Iris pigment epithelial cell (primary cell): ENCODE results near the gene GRK3.
"Not testable (repeated sequence)": the region's sequence is repeated elsewhere in the genome, so short reads cannot be mapped to it uniquely, and the experiment has no call there.

Experiments used
- DNase-seq: peaks from one replicate; pipeline ENCODE4 v3.0.0-alpha.2; 2011; ENCODE audit warnings: low read depth

The GRK3 gene

DNA sequence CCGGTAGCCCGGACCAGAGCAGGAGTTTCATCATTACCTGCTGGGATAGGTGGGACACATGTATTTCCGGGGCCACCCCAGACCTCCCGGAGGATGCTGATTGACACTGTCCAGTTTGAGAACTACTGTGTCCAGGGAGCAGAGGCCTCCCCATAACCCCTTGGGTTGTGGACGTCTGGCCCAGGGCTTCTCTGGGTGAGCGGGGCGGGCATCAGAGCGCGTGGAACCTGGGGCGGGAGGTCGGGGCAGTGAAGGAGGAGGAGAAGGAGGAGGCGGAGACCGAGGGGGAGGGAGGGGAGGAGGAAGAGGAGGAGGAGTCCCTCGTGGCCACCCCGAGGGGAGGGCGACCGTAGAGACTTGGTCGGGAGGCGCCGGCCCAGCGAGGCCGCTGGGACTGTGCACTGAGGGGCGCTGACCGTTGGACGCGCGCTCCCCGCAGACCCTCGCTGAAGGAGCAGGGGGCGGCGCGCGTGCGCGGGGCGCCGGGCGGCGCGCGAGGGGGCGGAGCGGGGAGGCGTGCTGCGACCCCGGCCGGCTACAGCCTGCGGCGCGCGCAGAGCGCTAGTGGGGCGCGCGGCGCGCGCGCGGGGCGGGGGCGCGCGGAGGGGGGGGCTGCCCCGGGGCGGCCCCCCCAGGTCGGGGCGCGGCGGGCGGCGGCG, at the start of gene GRK3:
Gene GRK3 (plus strand): TSS at position 356 of the 659 bp plus-strand sequence. CDS start 366 bp downstream, outside the sequence.
- DNase-seq: peak; percentile 25

DNA sequence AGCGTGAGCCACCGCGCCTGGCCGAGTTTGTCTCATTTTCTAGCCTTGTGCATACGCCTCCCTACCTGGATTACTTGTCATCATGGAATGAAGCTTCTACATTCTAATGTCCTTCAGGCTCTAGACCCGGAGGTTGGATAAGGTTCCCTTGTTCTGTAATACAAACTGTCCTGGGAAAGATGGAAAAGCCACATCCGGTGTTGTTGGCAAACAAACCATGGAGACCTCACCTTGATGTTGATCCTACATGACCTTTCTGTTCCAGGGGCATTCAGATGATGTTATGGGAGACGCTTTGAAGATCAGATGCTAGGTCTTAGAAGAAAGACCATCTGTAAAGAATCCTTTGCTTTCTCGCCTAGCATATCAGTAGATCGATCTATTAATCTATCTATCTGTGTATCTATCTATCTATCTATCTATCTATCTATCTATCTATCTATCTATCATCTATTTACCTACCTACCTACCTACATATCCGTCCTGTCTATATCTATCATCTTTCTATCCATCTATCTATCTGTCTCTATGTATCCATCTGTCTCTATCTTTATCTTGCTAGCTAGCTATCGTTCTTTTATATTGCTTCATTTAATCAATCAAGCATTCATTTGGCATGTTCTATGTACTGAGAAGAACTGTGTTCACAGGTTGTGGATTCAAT, 46.3 kb upstream of the GRK3 start:
- no peak for DNase-seq

DNA sequence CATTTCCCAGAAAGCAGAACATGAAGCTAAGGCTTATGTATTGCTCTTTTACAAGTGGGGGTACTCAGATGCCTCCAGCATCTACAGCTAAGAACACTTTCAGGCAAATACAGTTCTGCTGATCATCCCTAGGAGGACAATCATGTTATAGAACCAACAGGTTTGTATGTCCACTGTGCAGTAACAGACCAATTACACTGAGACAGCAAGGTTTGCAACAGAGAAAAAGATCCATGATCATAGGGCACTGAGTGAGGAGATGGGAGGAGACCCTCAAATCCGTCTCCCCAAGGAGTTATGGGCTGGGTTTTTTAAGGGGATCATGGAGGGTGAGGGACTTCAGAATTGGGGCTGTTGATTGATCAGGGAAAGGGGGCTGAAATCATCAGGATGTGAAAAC, 39.1 kb upstream of the GRK3 start:
- DNase-seq: no peak

DNA sequence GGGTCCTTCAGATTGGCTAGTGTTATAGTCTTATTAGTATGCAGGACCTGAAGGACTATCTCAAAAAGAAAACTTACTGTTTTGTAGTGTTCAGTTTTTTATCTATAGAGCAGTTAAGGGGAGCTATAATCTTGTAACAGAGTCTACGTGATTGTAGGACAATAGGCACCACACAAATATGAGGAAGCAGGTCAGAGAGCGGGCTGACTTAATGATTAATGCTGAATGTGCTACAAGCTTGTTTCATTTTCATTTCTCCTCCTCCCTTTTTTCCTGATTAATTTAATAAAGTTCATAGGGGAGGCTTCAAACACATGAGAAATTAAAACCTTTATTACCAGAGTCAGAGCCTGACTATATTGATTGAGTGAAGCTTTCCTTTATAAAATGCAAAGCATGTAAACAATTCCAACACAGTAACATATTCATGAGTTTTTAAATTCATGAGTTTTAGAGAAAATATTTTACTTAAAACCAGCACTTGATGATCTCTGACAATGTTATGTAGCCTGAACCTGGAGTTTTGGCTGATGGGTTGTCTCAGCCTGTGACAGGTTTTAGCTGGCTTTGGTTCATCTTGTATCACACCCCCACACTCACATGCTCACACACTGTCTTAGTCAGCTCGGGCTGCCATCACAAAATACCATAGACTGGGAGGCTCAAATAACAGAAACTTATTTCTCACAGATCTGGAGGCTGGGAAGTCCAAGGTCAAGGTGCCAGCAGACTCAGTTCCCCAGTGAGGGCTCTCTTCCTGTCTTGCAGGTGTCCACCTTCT, 38.5 kb upstream of the GRK3 start:
- DNase-seq: peak; percentile 54

DNA sequence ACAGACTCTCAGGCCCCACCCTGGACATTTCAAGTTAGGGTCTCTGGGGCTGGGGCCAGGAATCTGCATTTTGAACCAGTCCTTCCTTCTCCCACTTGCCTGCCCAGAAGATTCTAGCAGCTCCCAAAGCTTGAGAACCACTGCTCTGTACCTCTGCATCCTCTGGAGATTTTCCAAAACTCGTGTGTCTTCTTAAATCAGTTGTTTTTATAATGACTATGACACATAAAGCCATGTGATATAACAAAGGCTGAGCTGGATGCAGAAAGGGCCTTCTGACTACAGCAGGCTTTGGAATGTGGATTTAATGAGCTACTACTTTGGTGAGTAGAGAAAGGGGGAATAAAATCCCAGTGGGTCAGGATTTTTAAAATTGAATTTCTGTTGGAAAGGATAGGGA, 37.5 kb upstream of the GRK3 start:
- peak; percentile 69 for DNase-seq

DNA sequence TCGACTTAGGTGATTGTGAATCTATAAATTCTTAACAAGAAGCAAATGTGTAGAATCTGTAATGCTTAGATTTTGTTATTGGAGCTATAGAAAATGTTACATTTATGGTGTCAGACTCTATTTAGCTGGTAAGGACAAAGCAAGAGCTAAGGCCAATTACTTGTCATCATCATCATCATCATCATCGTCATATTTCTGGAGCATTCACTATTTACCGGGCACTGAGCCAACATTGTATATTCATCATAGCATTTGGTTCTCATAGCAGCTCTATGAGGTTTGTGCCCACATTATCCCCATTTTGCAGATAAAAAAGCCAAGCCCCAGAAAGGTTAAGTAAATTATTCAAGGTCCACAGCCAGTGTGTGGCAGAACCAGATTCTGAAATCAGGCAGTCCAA, 36.4 kb upstream of the GRK3 start:
- DNase-seq: peak; percentile 38

DNA sequence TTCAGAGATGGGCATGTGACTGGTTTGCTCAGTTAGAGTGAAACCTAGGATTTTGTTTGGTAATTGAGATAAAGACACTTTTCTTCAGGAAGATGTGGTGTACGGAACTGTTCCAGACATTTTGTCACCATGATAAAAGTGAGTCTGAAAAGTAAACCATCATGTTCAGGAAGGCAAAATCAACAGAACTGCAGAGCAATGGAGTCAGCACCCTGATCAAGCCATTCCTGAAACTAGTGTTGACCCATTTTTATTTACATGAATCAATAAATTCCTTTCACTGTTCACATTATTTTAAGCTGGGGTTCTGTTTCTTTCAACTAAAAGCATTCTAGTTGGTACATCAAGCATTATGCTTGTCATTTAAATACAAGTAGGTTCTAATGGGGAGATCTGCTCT, 35.4 kb upstream of the GRK3 start:
- DNase-seq: not testable (repeated sequence)

DNA sequence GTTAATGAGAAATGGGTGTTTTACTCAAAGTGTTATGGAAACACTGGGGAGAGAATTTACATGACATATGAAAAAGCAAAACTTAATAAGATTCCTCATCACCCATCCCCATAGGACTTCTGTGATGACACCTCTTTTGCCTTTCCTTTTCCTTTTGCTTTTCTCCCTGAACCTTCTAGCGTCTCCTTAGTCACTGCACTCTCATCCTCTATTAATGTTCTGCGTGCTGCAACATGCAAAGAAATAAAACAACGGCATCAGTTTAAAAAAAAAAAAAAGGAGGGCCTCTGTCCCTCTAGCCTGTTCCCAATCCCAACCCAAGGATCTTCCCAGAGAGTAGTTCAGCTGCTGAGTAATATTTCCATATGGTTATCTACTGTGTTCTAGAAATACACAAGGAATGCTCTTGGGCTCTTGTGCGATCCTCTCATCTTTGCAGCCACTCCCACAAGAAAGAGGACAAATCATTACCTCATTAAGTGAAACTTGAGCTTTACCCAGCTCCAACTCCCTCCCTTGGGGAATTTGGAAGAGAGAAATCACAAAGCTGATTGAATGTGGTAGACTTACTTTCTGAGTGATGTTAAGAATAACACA, 34.8 kb upstream of the GRK3 start:
- not testable (repeated sequence) for DNase-seq

DNA sequence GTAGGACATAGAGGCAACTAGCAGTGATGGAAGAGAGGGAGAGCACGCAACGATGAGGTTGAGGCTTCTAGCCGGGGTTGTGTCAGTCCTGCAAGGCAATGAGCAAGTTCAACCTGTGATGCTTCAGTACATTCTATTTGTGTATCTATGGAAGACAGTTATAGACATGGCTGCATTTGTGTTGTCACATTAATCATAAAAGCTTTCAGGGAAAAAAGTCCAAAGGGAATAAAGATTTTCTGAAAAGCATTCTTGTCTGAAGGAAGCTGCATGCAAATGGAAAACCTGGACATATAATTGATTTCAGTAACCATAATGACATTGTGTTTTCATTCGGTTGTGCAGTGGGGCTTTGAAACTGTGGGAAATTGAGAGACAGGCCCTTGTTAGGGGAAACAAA, 32.8 kb upstream of the GRK3 start:
- DNase-seq: not testable (repeated sequence)

DNA sequence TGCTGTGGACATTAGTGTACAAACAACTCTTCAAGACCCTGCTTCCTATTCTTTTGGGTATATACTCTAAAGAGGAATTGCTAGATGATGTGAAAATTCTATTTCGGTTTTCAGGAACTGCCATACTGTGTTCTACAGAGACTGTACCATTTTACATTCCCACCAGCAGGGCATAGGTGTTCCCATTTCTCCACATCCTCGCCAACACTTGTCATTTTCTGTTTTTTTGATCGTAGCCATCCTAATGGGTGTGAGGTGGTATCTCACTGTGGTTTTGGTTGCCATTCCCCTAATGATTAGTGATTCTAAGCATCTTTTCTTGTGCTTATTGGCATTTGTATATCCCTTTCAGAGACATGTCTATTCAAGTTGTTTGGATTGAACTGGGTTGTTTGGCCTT, 29.8 kb upstream of the GRK3 start:
- DNase-seq: no peak

DNA sequence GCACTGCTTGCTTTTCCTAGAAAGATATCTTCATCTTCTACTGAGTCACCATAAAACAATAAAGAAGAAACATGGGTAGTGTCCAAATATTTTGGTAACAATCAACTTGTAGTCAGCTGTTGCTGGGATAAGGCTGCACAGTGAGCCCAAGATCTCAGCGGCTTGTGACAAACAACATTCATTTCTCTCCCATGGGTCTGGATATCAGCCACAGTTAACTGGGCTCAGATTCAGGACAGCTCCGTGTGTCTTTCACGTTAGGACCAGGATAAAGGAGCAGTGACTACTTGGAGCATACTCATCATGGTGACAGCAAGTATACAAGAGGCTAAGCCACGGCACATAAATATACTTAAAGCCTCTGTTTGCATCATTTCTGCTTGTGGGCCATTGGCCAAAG, 27.9 kb upstream of the GRK3 start:
- no peak for DNase-seq

DNA sequence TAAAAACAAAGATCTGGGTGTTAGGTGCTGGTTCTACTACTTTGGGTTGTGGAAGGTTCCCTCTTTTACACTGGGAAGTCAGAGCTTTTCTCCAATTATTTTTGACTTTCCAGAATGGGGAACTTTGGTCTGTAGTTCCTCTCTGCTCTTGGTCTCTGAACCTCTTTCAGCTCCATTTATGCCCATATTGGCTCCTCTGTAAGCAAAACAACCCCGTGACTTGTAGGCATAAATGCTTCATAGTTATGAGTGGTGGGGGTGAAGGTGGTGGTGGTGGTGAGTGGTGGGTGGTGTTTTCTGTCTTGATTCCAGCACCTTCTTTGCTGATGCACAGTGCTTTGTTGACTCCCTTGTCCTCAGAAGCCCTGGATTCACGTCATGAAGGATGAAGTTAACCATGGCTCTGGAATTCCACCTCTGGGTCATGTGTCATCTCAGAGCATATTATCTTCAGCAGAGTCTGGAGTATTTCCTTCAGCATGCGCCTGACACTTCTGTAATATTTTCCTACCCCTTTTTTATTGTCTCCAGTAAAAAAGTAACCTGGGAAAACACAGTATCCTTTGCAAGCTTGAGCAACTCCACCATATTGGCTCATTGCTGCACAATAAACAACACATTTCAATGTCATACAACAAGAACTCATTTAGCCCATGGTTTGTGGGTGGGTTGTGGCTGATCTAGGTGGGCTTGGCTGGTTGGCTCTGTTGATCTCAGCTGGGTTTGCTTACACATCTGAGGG, 24.1 kb upstream of the GRK3 start:
- DNase-seq: no peak

DNA sequence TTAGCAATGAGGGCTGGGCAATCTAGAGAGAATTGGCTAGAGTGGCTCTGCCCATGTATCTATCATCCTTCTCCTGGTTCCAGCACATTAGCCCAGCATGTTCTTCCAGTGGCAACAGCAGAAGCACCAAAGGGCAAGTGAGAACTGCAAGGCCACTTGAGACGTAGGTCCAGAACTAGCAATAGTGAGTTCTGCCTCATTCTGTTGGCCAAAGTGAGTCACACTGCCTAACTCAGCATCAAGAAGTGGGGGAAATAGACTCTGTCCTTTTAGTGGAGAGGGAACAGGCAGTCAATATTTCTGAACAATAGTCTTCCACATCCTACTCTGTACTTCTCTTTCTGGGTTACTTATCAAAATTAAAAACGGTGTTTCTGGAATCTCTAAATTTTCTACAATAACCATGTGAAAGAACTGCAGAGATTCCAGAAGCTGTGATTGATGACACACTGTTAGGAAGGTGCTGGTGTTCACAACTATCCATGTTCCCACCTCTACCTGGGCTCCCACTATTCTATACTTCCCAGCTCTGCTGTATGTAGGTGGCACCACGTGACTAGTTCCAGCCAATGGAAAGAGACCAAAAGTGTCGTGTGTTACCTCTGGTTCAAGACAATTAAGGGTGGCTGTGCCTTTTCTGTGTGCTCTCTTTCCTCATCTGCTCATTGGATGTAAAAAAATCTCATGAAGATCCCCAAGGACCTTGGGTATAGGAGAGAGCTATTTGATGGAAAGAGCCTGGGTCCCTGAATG, 23.4 kb upstream of the GRK3 start:
- DNase-seq: no peak

DNA sequence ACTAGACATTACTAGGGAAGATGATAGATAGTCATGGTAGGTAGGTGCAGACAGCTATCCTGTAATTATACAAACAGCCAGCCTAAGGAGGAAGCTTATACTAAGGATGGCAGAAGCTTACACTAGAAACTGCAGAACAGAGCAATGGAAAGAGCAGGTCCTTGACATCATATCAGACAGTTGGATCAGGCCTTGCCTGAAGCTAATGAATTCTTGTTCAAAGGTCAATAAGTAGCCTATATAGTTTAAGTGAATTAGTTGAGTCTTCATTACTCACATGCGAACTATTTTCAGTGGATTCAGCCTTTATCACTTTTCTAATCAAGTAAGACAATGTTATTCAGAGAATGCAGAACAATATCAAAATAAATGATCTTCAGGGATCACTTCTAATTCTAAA, 22.3 kb upstream of the GRK3 start:
- no peak for DNase-seq

DNA sequence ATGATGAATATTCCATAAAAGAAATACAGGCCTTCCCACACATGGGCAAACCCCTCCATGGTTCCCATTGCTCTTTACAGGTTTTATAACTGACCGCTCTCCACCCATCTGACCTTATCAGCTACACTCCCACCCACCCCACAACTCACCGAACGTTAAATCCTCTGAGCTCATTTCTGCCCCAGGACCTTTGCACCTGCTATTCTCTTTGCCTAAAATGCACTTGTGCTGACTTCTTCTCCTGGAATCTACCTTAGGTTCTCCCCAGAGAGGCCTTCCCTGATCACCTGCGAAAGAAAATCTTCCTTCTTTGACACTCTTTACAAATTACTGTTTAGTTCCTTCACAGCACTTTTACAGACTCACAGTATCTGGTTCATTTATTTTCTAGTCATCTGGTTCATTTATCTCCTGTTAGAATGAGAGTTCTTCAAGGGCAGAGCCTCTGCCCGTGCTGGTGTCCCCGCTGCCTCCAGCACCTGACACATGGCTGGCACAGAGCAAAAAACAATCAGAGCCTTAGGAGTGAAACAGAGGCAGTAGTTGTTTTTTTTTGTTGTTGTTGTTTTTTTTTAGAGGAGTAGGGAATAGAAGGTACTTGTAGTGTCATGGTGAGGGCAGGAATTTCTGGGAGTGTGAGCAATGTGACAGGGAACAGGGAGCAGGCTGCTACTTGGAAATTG, 21.6 kb upstream of the GRK3 start:
- DNase-seq: no peak

DNA sequence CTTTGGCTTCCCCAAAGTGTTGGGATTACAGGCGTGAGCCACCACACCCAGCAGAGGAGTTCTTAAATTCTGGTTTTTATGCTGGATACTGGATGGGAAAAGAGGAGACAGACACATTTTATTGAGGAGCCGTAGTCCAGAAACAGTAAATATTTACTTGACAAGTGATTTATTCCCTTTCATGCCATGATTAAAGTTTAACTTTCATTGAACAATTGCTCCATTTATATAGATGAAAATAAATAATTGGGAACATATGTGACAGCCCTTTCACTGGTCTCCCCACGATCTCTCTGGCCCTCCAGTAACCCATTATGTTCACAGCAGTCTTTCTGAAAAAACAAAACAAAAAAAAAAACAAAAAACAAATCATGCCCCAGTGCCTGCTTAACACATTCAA, 19.3 kb upstream of the GRK3 start:
- no peak for DNase-seq

DNA sequence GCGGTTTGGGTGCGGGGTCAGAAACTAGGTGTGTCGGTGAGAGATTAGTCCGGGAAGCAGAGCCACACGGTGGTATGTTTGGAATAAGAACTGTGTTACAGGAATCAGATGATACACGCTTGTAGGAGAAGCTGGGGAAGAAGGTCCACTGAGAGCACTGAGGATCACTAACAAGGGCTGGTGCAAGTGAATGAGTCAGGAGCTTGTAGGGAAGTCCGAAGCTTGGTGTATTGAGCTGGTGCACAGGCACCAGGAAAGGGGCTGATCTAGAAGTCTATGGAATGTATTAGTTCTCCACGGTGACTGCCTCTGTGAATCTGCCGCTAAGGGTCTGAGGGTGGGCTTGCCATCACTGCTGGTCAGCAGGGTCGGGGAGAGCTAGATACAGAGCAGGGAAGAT, 18.8 kb upstream of the GRK3 start:
- DNase-seq: no peak

DNA sequence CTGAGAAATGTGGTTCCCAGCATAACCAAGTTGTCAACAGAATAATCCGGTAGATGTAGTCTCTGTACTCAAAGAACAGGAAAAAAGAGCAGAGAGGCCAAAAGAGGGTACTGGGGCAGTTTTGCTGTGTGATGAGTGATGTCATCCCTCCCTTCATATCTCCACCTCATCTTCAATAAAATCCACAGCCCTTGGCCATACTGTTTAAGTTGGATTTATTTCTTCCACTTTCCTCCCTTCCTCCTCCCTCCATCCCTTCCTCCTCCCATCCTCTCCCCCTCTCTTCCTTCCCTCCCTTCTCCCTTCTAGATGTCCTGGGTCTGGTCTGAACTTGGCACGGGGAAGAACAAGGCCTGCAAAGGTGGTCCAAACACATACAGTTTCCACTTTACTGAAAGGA, 18.2 kb upstream of the GRK3 start:
- no peak for DNase-seq

DNA sequence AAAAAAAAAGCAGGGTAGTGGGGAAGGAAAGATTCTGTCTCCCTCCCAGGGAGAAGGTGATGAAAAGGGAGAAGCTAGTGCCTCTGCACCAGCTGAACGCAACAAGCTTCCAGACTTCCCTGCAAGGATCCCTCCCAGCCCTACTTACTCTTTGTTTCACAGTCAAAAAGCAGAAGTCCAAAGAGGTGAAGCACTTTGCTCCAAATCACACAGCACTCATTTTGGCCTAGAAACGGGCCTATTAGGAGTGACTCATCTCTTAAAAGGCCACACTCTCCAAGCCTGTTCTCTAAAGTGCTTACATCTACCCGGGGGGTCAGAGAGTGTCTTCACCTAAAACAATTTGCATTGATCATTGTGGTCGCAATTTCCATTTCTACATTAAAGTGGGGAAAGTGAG, 17.7 kb upstream of the GRK3 start:
- DNase-seq: no peak

DNA sequence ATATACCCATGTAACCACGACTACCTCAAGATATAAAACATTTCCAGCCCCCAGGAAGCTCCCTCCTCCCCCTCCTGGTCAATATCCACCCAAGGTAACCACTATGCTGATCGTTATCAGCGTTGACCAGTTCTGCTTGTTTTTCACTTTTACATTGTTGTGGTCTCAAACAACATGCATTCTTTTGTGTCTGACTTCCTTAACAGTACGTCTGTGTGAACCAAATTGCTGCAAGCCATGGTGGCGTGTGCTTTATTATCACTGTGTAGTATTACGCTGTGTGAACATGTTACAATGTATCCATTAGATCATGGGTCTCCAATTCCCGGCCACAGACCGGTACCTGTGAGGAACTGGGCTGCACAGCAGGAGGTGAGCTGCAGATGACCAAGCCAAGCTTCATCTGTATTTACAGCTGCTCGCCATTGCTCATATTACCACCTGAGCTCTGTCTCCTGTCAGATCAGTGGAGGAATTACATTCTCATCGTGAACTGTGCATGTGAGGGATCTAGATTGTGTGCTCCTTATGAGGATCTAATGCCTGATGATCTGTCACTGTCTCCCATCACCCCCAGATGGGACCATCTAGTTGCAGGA, 15.5 kb upstream of the GRK3 start:
- DNase-seq: no peak
